HG03432 (cell line): ENCODE data around the gene GYPB.
"Not testable (repeated sequence)": the region's sequence is repeated elsewhere in the genome, so short reads cannot be mapped to it uniquely, and the experiment has no call there.

Source experiments
- ATAC-seq: cut with Tn5 transposase; IDR thresholded peaks from one replicate; pipeline ENCODE4 v1.9.1; 2021; ENCODE audit warnings: mild to moderate bottlenecking, moderate library complexity; ENCODE audit not compliant: unreplicated experiment

The GYPB gene

GRCh38 chr4:144019277-144019676, at the start of gene GYPB:
TSS of gene GYPB (minus strand) at chr4:144019380. CDS start at chr4:144019287, 93 bp downstream.
- not testable (repeated sequence) for ATAC-seq

DNA sequence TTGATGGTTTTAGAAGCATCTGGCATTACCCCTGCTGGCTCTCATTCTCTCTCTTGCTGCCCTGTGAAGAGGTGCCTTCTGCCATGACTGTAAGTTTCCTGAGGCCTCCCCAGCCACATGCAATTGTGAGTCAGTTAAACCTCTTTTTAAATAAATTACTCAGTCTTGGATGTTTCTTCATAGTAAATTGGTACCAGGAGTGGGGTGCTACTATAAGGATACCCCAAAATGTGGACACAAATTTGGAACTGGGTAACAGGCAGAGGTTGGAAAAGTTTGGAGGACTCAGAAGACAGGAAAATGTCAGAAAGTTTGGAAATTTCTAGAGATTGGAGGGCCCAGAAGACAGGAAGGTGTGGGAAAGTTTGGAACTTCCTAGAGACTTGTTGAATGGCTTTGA, 42.4 kb upstream of the GYPB start:
- not testable (repeated sequence) for ATAC-seq

- ATAC-seq = not testable (repeated sequence)
Measured at GRCh38 chr4:144060234-144060859, 41.2 kb upstream of the GYPB start.

DNA sequence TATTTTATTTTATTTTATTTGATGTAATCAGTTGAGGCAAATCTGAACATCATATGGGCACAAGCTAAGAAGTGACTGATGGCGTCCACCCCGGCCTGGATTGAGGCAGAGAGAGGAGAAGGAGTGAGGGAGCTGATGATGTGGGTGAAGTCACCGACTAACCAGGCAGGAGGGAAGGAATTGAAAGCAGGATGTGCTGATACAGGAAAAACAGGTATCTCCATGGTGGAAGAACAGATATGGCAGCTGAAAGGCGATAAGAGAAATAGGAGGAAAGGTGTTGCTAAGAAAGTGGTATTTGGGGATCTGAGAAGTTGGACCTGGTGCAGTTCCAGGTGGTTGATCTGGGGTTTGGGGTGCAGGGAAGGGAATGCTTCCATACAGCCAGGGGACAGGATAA, 37.6 kb upstream of the GYPB start:
- no peak for ATAC-seq

DNA sequence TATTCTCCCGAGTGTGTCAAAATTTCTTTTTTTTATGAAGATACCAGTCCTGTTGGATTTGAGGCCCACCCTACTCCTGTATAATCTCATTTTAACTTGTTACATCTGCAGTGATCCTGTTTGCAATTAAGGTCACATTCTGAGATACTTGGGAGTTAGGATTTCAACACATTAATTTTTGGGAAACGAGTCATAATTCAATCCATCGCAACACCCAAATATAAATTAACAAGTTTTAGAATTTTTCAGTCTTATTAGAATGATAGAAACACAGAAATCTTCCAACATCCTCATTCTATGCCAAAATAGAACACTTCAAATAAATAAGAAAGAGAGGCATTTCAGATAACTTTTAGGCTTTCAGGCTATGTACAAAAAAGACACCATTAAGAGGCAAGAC, 36.2 kb upstream of the GYPB start:
- ATAC-seq = not testable (repeated sequence)

GRCh38 chr4:144051494-144051893, 32.3 kb upstream of the GYPB start:
- not testable (repeated sequence) for ATAC-seq

DNA sequence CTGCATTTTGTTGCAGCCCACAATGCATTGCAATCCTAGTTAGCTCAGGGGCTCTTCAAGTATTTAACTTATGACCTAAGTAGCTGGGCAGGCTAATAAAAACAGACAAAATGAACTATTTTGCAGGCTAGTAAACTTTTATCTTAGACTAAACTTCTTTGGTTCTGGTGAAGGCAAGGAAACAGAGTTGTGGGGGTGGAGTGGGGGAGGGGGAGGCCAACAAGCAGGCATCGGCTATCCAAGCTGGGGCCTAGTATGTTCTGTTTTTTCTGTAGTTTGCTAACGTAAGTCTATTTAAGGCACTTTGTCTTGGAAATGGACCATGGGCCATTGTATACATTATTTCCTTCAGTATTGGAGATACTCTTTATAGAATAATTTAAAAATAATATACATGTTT, 31.5 kb upstream of the GYPB start:
- ATAC-seq = not testable (repeated sequence)

DNA sequence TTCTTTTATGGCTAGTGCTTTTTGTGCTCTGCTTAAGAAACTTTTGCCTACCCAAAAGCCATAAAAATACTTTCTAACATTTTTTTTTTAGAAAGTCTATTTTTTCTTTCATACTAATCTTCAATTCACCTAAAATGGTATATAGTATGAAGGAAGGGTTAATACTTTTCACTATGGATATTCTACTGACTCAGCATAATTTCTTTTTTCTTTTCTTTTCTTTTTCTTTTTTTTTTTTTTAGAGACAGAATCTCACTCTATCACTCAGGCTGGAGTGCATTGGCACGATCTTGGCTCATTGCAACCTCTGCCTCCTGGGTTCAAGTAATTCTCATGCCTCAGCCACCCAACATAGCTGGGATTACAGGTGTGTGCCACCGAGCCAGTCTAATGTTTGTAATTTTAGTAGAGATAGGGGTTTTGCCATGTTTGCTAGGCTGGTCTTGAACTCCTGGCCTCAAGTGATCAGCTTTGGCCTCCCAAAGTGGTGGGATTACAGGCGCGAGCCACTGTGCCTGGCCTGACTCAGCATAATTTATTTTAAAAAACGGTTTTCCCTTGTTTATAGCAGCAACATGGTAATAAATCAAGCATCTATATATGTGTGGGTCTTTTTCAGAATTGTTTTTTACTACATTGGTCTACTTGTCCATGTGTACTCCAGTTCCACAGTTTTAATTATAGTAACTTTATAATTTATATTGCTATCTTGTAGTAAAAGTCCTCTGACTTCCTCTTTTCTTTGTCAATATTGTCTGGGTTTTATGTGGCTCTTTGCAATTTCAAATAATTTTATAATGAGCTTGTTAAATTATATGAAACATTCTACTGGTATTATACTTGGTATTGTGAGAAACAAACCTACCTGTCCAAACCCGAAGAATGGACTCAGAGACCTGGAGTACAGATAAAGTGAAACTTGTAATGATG, 30.6 kb upstream of the GYPB start:
- not testable (repeated sequence) for ATAC-seq

GRCh38 chr4:144044936-144045335, 25.8 kb upstream of the GYPB start:
- not testable (repeated sequence) for ATAC-seq

DNA sequence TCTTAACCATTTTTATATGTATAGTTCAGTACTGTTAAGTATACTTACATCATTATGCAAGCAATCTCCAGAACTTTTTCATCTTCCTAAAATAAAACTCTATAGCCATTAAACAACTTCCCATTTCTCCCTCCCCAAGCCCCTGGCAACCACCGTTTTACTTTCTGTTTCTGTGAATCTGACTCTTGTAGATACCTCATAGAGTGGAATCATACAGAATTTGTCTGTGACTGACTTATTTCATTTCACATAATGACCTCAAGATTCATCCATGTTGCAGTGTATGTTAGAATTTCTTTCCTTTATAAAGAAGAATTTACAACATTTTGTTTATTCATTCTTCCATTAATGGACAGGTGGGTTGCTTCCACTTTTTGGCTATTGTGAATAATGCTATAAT, 13.4 kb upstream of the GYPB start:
- not testable (repeated sequence) for ATAC-seq

DNA sequence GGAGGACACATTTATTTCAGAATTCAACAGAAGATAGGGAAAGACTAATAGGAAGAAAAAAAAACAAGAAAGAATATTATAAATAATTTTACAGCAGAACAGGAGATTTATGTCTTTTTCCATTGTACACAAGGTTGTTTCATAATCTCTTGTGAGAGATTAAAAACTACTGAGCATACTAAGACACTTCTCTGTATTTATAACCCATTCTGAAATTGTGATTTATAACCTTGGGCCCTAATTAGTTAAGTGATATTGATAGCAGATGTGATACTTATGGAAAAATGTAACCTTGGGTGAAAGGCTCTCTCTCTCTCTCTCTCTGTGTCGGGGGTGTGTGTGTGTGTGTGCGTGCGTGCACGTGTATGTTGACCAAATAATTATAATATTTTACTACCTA, 12.7 kb upstream of the GYPB start:
- not testable (repeated sequence) for ATAC-seq

GRCh38 chr4:144031369-144031768, 12.2 kb upstream of the GYPB start:
- not testable (repeated sequence) for ATAC-seq

GRCh38 chr4:144030708-144031107, 11.5 kb upstream of the GYPB start:
- ATAC-seq = not testable (repeated sequence)

DNA sequence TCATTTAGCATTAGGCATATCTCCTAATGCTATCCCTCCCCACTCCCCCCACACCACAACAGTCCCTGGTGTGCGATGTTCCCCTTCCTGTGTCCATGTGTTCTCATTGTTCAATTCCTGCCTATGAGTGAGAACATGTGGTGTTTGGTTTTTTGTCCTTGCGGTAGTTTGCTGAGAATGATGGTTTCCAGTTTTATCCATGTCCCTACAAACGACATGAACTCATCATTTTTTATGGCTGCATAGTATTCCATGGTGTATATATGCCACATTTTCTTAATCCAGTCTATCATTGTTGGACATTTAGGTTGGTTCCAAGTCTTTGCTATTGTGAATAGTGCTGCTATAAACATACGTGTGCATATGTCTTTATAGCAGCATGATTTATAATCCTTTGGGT, 7.5 kb upstream of the GYPB start:
- not testable (repeated sequence) for ATAC-seq

DNA sequence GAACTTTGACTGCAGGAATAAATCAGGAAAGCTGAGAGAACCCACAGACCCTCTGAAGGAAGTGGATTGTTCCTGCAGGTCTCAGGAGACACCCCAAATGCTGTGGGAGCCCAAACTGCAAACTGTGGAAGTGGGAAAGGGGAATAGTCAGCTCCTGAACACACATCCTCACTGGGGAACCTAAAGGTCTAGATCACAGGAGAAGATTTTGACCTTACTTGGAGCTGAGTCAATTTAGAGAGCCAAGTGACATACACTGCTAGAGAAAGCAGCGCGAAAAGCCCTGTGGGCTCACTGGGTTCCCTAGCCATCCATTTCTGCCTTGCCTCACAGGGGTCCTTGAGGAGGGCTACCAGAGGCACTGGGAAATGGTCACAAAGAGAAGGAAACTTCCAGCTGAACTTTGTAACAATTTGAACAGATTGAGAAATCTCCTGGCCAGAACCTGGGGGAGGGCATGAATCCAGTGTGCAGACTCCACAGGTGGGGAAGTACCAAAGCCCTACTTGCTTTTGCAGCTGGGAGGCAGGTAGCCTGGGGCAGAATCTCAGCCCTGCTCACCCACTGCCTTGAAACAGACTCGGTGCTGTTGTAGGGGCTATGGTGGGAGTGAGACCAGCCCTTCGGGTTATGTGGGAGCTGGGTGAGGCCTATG, 5.3 kb upstream of the GYPB start:
- not testable (repeated sequence) for ATAC-seq

- ATAC-seq = not testable (repeated sequence)
Measured at GRCh38 chr4:144022772-144023400, 3.7 kb upstream of the GYPB start.

DNA sequence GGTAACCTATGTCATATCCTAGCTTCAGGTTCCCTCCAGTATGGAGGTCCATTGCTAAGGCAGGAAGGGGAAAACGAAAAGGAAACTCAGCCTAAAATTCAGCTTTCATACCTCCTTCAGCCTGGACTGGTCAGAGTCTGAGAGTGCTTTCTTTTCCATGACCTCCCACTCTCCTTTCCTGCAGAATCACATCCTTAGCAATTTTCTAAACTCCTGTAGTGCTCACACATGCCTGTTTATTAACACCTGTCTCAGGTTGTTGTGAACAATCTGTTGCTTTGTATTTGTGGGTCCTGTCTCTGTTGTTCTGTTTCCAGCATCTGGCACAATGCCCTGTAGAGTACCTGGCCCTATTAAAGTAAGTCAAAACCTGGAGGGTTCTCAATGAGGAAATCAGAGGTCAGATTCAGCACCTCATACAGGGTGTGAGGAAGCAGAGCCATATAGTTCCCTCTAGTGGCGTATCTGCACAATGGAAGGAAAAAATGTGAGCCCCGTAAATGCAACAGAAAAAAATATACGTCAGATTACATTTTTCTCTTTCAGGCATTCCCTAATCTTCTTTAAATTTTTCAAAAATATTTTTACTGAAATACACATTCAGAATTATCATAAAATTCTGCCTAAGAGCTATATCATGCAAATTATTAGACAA, 2.3 kb upstream of the GYPB start:
- peak; percentile 87 for ATAC-seq

DNA sequence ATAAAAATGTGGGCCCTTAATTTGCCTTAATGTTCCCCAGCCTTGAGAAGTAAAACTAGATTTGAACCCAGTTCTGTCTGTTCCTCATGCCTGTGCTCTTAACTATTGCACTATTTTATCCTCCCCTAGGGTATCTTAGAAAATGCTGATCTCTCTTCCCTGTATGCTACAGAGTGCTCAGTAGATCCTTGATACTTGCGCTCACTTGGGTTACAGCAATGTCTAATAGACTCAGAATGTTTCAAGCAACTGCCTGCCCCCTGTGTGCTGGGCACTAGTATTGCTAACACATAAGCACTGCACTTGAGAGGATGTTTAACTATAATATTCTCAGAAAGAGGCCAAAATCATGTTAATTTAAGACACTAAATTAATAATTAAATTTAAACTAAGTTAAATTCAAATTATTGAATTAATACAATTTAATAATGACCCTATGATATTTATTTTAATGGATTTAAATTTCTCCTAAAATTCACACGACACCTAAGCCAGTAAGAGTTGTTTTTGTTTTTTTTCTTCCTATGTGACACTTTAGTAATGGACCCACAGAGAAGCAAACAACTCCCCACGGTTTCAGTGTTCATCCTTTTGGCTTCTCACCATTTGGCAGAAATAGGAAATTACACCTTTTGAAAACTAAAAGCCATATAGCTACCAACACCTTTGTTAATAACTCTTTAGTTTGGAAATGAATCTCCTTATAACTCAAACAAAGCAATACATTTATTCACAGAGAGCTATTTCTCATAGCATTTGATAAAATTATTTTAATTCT, 768 bp downstream of the GYPB start:
- not testable (repeated sequence) for ATAC-seq

DNA sequence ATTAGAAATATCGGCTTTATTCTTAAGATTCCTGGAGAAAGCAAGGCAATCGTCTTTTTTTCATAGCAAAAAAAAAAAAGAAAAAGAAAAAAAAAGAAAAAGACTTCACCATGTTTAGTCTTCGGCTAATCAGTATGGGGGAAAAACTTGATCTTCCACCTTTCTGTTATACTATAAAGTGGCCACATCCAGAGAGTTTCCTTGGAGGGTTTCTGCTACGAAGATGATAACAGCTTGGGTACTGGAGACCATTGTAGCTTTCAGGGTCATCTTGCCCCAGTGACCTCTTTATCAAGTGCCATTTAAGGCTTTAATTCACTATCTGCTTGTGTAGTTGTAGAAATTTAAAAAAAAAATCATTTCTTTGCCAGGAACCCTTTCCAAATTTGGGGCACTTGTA, 1.9 kb downstream of the GYPB start:
- not testable (repeated sequence) for ATAC-seq
